HG03442 (cell line): ENCODE results near the gene VMA21.

Experiments
- ATAC-seq: cut with Tn5 transposase; IDR thresholded peaks from one replicate; pipeline ENCODE4 v1.9.1; 2021; ENCODE audit warnings: mild to moderate bottlenecking, moderate library complexity; ENCODE audit not compliant: unreplicated experiment

VMA21 gene

GRCh38 chrX:151396825-151397740 is at the start of gene VMA21:
VMA21 (plus strand) TSS chrX:151397206; CDS start chrX:151397309, 103 bp downstream.
- peak; percentile 77 for ATAC-seq

- ATAC-seq, result no peak
Observed at GRCh38 chrX:151359341-151359740, 37.7 kb upstream of the VMA21 start.

DNA sequence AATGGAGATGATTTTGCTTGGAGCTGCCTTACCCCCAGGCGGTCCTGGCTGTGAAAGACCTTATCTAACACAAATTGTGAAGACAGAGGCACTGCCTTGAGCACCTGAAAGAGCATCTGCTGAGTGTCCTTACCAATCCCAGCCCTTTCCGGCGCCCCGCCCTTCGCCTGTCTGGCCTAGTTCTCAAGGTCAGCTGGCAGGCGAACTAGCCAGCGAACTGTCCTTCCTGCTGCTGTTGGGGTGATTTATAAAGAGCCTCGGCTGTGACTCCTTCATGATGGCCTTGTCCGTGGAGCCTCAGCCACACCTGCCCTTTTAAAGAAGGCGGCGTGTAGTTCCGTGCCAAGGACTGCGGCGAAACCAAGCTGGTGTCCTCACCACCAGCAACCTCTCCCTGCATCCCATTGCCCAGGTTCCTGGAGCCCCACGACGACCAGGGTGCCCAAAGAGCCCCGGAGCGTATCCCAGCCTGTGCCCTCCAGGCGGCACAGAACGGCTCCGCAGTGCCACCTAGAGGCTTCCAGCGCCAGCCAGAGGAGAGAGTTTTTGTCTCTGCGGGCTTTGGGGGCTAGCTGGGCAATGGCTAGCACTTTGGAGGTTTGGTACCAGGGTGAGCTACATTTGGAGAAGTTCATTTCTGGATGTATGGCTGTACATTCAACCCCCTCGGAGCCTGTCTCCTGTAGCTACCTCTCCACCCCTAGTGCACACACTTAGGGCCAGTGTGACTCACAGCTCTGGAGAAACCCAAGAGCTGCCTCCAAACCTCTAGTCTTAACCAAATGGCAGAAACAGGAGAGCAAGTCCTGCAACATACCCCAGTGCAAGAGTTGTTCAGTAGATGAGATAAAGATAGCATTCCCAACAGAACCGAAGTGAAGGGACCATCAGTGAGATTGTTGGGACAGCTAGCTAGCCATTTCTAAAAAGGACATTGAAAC is 36.8 kb upstream of the VMA21 start:
- ATAC-seq, result peak; percentile 76

DNA sequence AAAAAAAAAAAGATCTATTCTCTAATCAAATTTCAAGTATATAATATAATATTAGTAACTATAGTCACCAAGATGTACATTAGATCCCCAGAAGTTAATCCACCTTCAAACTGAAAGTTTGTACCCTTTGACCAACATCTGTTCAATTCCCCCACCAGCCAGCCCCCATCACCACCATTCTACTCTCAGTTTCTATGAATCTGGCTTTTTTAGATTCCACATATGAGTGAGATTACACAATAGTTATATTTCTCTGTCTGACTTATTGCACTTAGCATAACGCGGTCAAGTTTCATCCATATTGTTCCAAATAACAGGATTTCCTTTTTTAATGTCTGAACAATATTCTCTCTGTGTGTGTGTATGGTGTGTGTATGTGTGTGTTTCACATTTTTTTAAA is 33.7 kb upstream of the VMA21 start:
- no peak for ATAC-seq

GRCh38 chrX:151365579-151365978 is 31.4 kb upstream of the VMA21 start:
- no peak for ATAC-seq

- no peak for ATAC-seq
Observed at GRCh38 chrX:151370906-151371305, 26.1 kb upstream of the VMA21 start.

DNA sequence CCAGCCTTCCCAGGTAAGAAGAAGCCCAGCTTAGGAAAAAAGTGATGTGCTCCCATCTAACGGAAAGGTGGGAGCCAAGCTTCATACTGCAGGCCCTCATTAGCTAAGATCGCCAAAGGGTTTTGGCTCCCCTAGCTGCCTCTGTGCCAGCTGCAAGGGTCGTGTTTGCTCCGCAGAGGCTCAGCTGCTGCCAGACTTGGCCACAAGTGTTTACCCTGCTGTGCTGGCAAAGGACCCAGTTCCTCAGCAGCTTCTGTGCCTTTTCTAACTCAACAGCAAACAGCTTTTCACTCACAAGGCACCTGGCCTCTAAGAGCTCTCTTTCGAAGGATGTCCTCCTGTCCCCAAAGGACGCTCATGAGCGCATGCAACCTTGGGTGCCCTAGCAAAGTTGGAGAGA is 12.2 kb upstream of the VMA21 start:
- no peak for ATAC-seq

- ATAC-seq, result no peak
Observed at GRCh38 chrX:151386838-151387459, 10.1 kb upstream of the VMA21 start.

DNA sequence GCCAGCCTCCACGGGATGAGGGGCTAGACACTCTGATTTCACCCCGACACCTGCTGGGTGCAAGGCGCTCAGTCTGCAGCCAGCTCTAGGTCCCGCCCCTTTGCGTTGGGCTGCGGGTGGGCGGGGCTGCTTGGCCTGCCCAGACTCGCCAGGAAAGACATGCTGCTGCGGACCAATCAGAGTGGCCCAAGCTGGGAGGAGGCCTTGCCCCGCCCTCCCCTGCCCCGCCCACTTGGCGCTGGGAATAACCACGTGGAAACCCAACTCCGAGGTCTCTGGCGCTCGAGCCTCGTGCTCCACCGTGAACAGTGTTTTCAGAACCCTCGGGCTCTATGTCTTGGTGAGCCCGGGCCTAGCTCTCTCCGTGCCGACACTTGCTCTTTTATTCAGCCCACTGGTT is 5.3 kb upstream of the VMA21 start:
- ATAC-seq, result no peak

DNA sequence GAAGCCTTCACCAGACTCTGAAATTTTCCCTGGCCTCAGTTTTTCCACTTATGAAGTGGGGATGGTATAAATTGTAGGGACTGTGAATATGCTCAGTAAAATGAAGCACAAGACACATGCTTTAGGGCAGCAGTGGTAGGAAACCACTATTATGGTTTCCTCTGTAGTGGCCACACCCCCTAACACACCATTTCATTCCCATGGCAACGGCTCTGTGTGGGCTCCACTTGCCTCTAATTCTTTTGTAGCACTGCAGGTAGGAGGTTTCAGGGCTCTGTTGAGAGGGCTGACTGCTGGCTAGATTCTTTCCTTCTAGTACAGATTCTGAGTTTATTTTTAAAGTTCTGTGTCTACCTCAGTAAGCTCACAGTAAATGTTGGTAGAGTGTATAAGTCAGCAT is 3.5 kb upstream of the VMA21 start:
- ATAC-seq, result peak; percentile 38

GRCh38 chrX:151396042-151396824 is 773 bp upstream of the VMA21 start:
- peak; percentile 16 for ATAC-seq

GRCh38 chrX:151397741-151398070 is 700 bp downstream of the VMA21 start:
- ATAC-seq, result peak; percentile 4

GRCh38 chrX:151398346-151398745 is 1.3 kb downstream of the VMA21 start:
- no peak for ATAC-seq

DNA sequence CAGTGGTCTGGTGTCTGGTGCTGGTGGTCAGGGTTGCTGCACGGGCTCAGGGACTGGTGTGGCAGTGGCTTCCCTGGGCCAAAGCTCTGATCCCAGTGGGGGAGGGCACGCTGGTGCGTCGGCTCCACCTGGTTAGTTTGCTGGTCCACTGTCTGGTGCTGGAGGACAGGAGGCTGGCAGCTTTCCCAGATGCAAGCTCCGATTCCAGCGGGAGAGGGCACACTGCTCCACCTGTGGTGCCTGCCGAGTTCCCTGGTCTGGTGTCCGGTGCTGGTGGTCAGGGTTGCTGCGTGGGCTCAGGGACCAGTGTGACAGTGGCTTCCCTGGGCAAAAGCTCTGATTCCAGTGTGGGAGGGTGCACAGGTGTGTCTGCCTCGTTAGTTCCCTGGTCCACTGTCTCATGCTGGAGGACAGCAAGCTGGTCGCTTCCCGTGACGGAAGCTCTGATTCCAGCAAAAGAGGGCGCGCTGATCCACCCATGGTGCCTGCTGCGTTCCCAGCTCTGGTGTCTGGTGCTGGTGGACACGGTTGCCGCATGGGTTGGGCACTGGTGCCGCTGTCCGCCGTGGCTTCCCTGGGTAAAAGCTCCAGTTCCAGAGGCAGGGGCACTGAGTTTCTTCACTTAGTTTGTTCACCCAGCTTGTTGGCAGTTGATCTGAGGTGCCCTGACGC is 5.8 kb downstream of the VMA21 start:
- ATAC-seq, result no peak

DNA sequence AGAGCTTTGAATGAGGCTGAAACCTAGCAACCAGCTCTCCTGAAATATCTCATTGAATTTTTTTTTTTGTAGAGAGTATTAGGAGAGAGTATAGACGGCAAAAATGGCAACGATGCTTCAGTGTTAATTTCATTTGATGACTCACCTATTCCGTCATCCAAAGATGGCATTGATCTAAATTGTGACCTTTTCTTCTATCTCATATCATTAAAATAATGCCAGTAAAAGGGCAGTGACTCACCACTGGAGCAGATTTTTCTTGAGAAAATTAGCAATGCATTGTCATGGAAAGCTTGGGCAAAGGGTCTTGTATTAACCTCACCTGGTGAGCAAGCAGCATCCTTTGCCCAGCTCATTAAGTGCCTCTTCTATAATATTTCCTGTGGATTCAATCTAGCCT is 19.6 kb downstream of the VMA21 start:
- no peak for ATAC-seq

DNA sequence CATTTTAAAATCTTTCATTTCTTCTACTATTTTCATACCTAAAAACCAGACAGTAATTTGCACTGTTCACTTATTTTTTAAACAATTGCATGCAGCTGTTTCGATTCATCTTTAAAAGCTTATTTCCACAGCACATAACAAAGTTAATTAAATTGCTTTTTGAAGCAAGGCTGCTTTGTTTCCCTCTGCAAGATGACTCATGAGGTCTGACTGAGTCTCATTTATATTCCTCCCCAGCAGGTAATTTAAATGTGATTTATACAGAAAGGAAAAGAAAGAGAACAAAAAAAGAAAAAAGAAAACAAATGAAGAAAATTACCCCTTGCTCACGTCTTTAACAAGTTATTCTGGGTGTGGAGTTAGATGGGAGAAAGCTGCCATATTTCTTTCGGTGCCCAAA is 22.8 kb downstream of the VMA21 start:
- ATAC-seq, result no peak

DNA sequence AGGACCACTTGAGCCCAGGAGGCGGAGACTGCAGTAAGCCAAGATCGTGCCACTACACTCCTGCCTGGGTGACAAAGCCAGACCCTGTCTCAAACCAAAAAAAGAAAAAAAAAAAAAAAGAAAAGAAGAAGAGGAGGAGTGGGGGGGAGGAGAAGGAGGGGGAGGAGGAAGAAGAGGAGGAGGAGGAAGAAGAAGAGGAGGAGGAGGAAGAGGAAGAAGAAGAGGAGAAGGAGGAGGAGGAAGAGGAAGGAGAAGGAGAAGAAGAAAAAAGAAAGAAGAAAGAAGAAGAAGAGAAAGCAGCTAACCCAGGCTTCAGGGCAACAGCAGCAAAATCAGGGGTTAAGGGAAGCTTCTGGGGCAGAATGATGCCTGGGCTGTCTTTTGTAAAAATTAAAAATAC is 27.5 kb downstream of the VMA21 start:
- ATAC-seq, result no peak

DNA sequence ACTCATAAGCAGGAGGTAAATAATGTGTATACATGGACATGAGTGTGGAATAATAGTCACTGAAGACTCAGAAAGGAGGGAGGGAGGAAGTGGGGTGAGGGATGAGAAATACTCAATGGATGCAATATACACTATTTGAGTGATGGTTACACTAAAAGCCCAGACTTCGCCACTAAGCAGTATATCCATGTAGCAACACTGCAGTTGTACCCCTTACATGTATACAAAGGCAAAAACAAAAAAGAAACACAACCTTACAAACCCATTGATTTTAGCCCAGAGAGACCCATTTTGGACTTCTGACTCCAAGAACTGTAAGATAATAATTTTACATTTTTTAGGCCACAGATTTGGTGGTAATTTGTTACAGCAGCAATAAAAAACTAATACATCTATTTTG is 51.5 kb downstream of the VMA21 start:
- ATAC-seq, result no peak

DNA sequence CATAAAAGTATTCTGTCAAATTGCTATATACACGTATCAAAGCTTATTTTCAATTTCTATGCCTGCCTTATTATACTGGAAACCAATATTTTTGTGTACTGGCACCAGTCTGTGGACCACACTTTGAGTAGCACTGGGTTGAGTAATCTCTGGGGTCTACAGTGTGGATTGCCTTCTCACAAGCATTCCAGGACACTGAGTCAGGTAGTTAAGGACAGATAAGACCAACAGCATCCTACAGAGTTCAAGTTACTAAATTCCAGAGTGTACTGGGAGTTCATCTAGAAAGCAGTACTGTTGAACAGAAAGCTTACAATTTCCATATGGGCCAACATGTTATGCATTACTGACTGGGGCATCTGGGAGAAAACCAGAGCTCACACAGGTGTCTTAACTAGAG is 61.8 kb downstream of the VMA21 start:
- no peak for ATAC-seq
